HL-60 (cell line): ENCODE results near the gene ESR2.

ENCODE experiments used
- CTCF ChIP-seq: IDR thresholded peaks from one replicate; pipeline ENCODE4 v1.5.1; 2011; ENCODE audit warnings: low read length, control low read depth, inconsistent platforms; ENCODE audit not compliant: insufficient read depth
- GABPA ChIP-seq: IDR thresholded peaks from 2 replicates; pipeline ENCODE4 v1.6.1; 2012; ENCODE audit warnings: low read depth
- POLR2AphosphoS5 ChIP-seq: IDR thresholded peaks from 2 replicates; pipeline ENCODE4 v1.6.1; 2012; ENCODE audit warnings: low read depth
- REST ChIP-seq: IDR thresholded peaks from 2 replicates; pipeline ENCODE4 v1.6.1; 2012; ENCODE audit warnings: low read depth; ENCODE audit not compliant: insufficient replicate concordance

GRCh38 chr14:64114796-64115195 lies 179.4 kb downstream of the ESR2 start:
- TF ChIP-seq CTCF (no peak), POLR2AphosphoS5 (no peak), GABPA (no peak), REST (no peak)
